CD4-positive, alpha-beta T cell treated with Interleukin-12 subunit alpha and Interleukin-12 subunit beta, for 1 hour (primary cell): Measurements from ENCODE around the gene XXYLT1.
"Not testable (repeated sequence)": the region's sequence is repeated elsewhere in the genome, so short reads cannot be mapped to it uniquely, and the experiment has no call there.

Experiments
- DNase-seq: peaks from one replicate; pipeline ENCODE4 v3.0.0-alpha.2; 2020

Gene XXYLT1

DNA sequence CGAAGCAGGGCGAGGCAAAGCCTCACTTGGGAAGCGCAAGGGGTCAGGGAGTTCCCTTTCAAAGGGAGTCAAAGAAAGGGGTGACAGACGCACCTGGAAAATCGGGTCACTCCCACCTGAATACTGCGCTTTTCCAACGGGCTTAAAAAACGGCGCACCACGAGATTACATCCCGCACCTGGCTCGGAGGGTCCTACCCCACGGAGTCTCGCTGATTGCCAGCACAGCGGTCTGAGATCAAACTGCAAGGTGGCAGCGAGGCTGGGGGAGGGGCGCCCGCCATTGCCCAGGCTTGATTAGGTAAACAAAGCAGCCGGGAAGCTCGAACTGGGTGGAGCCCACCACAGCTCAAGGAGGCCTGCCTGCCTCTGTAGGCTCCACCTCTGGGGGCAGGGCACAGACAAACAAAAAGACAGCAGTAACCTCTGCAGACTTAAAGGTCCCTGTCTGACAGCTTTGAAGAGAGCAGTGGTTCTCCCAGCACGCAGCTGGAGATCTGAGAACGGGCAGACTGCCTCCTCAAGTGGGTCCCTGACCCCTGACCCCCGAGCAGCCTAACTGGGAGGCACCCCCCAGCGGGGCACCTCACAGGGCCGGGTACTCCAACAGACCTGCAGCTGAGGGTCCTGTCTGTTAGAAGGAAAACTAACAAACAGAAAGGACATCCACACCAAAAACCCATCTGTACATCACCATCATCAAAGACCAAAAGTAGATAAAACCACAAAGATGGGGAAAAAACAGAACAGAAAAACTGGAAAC is 182.9 kb downstream of the XXYLT1 start:
- not testable (repeated sequence) for DNase-seq

DNA sequence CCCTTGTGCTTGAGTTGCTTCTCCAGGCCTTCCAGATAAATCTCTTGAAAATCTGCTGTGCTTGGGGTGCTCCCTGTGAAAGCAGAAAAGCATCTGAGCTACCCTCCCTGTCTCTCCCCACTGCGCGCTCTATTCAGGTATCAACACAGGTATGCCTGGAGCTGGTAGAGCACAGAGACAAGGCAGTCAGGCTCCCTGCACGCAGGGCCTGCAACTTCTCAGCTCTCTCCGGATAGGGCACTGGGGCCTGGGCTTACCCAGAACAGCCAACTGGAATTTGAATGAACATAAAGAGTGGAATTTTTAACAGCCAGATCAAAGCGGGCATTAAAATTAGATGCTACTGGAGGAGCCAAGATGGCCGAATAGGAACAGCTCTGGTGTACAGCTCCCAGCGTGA is 183.6 kb downstream of the XXYLT1 start:
- DNase-seq = no peak

DNA sequence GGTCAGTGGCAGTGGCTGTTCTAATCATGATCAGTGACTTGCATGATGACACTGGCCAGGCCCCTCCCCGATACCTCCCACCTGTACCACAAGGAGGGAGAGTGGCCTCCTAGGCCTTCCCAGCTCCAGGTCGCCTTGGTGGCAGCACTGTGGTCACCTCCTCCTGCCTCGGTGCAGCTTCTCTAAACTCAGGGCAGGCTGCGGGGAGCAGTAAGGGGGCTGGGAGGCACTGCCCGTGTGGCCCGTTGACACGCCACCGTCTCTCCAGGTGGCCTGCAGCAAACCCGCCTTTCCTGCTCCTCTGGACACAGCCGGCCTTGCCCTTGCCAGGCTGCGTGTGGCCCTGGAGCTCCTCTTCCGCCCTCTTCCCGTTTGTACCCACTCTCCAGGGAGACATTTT is 184.1 kb downstream of the XXYLT1 start:
- DNase-seq = no peak

DNA sequence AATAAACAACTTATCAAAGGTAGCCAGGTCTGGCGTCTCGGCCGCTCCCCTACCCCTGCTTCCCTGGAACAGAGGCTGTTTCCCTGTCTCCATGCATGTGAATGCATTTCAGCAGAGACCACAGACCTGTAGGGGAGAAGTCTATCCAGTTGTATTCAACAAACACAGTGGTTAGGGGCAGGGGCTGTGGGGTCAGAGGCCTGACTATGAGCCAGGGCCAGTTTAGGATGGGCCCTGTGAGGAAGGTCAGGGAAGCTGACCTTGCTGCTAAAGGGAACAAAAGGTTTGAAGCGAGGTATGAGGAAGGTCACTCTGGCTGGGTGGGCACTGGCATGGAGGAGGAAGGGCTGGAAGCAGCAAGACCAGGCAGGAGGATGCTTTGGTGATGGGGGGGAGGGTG is 184.6 kb downstream of the XXYLT1 start:
- no peak for DNase-seq

DNA sequence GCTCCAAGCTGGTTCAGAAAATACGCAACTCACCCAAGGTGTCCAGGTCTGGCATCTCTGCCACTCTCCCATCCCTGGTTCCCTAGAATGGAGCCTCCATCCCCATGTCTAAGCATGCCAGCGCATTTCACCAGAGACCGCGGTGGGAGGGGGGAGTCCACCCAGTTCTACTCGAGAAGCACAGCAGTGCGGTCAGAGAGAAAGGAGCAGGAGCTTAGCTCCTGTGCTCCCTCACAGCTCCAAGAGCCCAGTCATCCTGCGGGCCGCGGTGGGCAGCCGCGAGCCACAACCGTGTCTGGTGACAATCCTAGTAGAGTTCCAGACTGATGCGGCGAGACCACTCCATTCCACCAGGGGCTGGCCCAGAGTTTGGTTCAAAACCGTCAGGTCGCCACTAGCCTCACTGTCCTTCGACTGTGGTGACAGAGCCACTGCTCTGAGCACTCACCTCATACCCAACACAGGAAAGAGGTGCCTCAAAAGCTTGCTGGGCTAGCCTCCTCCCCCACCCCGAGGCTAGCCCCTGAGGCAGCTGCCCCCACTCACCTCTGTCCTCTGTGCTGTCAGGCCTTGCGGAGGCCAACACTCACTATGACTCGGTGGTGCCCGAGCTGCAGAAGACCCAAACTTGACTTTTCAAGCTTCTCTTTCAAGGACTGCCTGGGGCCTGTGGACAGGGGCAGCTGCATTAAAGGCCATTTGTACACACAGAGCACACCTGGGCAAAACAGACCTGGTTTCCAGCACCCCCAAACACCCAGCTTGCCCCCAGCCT is 185.4 kb downstream of the XXYLT1 start:
- DNase-seq = no peak

DNA sequence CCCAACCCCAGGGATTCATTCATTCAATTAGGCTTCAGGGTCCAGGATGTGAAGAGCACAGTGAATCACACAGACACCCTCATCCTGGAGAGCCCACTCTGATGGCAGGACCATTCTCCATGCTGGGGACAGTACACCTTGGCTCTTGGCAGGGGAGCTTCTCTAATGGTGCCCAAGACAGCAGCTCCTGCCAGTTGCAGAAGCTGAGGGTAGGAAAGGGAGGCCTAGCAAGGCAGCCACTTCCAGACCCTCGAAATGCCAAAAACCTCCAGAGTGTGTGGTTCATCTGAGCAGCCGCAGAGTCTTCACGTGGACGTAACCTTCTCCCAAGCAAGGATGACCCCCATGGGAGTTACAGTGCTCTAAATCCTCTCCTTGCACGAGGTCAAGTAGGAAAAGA is 186.2 kb downstream of the XXYLT1 start:
- DNase-seq = no peak

DNA sequence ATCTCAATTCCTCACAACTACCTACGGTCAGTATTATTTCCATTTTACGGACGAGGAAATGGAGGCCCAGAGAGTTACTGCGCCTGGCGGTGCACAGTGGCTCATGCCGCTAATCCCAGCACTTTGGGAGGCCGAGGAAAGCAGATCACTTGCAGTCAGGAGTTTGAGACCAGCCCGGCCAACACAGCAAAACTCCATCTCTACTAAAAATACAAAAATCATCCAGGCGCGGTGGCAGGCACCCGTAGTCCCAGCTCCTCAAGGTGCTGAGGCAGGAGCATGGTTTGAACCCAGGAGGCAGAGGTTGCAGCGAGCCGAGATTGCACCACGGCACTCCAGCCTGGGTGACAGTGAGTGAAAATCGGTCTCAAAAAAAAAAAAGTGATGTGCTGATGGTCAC is 187.3 kb downstream of the XXYLT1 start:
- DNase-seq = no peak

DNA sequence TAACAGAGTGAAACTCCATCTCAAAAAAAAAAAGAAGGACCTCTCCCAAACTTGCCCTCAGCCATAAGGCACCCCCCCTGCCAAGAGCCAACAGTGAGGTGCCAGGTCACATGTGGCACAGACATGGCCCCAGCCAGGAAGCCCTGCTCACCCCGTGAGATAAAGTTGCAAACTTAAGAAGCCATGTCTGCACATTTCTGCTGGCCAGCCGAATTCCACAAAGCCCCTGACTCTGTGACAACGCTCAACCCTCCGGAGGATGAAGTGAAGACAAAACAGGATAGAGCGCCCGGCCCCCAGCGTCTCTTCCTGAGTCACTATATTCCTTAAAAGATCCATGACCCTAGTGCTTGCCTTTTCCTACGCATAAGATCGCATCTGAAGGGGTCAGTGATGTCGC is 188.1 kb downstream of the XXYLT1 start:
- no peak for DNase-seq

DNA sequence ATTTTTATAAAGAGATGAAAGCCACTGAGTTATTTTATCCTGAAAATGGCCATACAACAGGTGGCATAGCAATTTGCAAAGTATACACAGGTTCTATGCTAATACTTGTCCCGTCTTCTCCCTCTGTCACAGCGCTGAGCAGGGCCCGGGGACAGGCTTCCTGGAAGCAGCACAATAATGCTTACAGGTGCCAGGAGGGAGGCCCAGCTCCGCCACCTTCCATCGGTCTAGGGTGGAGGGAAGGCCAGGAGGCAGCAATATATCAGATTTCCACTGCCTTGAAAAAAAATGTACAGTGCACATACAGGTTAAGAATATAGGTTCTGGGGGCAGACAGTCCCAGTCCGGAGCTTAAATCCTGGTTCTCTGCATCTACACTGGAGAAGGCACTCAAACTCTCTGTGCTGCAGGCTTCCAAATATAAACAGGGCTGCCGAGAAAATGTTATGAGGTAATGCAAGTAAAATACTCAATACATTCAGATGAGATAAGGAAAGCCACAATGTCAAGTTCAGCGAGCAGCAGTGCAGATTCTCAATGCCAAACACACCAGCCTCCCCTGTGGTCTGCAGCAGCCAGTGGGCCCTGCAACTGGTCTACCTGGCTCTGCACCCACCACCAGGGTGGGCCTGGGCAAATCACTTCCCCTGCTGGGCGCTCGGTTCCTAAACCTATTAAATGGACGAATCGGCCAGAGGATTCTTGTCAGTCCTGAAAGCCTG is 189.6 kb downstream of the XXYLT1 start:
- DNase-seq = no peak

DNA sequence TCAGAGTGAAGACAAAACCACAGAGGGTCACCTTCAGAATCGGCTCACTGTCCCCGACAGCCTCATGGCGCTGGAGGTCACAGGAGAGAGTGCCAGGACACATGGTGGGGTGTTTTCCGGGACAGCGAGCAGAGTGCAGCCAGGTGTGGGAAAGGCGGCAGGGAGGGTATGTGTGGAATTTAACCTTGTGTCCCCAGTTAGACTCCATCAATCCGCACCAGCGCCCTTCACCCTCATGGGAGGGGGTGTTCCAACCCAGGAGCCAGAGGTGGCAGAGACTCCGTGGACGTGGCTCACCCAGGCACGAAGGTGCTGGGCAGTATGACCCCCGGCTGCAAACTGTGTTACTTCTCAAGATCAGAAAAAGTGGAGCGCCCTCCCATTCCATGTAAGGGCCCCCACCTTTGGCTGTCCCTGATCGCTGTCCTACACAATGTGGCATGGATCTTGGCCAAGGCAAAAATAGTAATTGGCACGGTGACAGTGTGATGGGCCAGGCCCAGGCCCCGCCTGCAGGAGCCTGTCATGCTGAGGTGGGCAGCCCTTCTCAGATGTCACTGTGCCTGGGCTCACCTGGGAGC is 190.3 kb downstream of the XXYLT1 start:
- no peak for DNase-seq

DNA sequence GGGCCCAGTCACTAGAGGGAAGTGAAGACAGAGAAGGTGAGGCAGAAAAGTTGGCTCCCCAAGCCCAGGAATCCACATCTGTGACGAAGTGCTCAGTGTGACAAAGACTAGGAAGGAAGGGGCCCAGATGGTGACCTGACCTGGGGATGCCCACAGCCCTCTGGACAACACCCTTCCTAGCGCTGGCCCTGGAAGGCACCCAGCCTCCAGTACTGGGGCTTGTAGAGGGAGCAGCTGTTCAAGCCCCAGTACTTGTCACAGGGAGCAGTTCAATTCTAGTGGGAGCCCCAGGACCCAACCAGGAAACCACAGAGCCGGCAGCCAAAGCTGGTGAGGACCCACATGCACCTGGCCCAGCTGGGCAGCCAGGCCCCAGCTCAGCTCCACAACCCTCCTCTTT is 190.8 kb downstream of the XXYLT1 start:
- DNase-seq = no peak

DNA sequence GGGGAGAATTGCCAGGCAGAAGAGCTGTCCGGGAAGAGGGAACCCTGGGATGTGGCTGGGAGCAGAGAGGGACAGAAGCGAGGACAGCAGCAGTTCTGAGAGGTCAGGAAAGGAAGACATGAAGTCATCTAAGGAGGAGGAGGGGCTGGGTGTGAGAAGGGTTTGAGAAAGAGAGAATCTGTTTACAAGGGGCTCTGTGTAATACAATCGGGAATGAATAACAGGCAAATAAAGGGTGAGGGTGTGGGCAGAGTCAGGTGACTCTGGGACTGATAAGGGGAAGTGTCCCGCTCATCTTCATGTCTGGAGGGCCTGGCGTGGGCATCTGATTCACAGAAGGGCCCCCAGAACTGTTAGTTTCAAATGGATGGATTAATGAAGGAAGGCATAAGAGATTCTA is 191.3 kb downstream of the XXYLT1 start:
- no peak for DNase-seq

DNA sequence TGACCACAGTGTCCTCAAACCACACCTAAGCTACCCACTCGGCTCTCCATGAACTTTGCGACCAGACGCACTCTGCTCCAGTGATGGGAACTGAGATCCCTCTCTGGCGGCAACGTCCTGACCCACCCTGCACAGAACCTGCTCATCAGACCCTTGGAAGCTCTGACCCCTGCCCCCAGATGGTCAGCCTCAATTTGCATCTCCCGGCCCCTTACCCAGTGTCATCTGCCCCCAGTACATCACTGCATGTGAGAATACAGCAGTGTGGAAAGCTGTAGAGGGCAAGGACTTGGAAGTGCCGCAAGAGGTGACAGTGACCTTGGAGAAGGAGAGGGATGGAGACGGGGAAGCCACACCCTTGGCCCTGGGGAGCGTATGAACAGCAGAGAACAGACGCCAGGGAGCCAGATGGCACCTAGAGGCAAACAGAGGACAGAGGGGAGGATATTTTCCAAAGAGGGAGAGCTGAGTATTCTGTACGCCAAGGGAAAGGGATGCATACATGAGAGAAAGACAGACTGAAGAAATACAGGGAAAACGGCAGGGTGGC is 192.0 kb downstream of the XXYLT1 start:
- DNase-seq = no peak

DNA sequence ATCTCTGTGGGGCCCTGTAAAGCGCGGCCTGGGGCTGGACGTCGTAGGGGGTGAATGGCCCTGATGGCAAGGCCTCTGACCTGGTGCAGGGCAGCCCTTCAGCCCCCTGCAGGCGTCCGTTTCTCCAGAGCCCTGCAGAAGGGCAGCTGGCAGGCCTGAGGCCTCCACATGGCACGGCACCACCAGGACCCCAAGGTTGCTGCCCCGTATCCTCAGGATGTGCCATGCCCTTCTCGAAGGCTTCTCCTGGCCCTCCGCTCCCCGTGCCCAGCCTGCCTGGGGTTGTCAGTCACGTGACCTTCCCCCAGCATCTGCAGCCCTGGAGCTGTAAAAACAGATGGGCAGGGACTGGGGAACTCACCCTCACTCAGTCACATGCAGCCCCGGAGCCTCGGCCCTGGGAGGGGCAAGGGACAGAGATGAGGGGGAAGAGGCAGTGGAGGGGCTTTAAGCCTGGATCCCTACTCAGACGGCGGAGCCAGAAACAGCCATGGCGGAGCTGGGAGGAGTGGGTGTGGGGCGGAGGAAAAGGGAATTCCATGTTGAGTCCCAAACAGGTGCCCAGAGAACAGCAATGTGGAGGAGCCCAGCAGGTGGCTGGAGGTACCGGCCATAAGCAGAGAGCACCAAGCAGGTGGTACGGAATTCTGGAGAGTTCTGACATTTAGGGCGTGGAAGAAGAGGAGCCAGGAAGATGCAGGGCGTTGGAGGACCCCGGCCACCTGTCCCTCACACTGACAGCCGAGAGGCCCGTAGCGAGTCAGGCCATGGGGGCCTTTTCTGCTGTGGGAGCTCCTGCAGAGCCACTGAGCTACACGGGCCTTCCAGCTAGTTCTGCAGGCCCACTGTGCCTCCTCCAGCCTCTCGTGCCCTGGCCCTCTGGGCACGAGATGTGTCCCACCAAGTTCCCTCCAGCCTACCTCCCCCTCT is 193.1 kb downstream of the XXYLT1 start:
- DNase-seq = no peak

DNA sequence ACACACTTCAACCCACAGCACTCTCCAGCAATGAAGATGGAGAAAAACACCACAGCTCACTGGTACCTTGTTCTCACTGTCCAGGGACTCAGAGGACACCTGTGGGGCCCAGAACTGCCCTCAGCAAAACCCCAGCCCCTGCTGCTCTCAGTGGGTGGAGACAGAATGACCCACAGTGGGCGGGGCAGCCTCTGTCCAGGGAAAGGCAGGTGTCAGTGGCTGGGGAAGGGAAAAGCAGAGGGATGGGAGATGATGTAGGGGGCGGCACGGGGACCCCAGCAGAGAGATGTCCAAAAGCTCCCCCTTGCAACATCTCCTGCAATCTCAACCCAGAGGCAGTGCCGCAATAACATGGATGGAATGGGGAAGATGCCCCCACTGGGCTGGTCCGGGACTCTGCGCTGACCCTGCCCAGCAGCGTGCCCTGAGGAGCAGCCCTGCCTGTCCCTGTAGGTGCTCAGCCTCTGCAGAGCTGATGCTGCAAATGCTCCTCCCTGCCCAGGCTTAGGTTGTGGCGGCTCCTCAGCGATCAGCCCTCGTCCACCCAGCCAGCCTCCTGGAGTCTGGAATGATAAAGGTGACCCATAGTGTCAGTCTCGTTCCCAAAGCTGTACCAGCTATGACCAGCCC is 193.9 kb downstream of the XXYLT1 start:
- DNase-seq = no peak

DNA sequence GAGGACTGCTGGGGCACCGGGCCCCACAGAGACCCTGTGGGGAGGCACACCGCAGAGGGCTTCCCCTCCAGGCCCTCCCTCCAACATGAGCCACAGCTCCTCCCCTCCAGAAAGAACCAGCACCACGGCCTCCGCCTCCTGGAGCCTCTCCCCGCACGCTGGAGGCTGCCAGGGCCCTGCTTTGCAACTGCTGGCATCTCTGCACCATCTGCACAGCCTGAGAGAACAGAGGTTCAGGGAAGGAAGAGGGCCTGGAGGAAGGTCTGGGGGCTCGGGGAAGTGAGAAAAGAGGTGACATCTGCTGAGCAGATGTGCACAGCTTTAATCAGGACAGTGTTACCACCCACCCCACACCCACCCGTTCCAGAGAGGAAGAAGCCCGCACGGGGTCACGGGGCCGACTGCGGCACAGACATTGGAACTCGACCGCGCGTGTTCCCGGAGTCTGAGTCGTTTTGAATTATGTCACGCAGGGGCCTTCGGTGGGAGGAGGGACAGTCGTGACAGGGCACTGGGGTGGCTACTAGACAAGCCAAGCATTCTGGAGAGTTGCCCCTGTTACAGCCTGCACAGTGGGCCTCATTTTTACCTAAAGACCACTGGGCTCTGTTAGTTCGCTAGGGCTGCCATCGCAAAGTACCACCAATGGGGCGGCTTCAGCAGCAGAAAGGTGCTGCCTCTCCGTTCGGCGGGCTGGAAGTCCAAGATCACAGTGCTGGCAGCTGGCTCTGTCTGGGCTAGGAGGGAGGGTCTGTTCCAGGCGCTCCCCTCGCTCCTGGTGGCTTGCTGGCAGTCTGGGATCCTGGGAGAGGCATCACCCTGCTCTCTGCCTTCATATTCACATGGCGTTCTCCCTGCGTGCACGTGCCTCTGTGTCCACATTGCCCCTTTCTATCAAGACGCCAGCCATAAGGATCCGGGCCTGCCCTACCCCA is 194.8 kb downstream of the XXYLT1 start:
- no peak for DNase-seq

DNA sequence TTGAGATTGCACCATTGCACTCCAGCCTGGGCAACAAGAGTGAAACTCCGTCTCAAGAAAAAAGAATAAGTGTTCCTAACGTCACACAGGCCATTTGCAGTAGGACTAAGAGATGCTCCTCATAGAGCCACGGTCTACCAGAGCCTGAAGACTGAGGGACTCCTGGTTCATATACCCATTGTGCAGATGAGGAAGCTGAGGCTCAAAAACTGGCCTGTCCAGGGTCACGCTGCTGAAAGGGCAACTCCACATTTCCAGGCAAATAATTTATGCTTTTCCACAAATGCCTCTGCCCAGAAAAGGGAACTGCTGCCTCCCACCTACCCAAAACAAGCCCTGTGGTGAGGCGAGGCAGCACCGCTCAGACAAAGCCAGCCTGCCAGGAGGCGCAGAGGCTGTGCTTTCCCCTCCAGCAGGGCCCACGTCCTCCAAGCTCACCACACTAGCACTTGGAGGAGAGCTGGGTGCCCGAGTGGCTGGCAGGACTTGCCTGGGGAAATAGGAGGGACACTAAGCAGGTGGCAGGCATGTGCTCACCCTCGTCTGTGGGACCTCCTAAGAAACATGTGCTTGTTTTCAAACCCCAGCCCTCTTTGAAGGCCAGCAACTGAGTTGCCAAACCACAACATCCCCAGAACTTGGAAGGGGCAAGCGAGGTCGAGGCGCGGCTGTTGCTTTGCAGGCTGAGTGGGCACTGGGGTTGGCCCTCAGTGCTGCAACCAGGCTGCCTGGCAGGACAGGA is 195.6 kb downstream of the XXYLT1 start:
- no peak for DNase-seq

DNA sequence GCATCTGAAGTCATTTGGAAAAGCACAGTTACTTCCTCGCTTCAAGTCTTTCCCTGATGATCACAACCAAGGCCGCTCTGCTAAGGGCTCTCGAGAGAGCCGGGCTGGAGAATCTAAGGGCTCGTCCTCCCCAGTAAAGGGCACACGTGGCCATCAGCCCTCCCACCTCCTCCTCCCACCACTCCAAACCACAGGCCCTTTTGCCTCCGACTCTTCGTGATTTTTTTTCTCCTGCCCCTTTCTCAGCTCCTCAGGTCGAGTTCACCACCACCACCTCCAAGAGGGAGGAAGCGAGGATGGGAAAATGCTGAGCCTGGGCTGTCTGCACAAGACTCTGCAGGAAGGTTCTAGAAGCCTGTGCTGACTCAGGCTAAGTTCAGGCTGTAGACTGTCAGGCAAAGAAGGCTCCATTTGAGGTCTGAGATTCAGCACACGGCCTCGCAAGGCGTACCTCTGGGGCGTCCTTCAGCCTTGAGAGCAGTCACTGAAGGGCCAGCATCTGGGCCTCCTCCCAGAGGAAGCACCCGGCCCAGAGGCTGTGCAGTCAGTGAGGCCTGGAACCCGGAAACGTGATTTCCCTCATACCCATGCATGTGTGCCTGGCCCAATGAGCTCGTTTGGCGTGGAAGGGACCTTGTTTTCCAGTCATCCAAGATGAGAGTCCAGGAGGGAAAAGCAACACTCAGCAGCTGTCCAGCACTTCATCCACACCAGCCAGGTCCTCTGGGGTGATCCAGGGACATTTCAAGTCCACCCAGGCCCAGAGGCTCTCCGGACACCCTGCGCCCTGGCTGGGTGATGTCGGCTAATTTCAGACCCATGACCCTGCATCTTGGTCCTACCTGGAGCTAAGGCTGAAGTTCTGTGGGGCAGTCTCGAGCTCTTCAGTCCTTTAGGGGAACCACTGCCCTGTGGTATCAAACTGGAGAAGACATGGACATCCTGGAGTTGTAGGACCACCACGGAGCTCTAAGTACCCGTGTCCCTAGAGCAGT is 196.8 kb downstream of the XXYLT1 start:
- DNase-seq = no peak
